Heart left ventricle (tissue), 16 donors: ENCODE results near the gene GNAO1. TPM values are rescaled to one million over a fixed set of nuclear protein-coding genes. Genes with fewer than 3 reads are reported as not detected.

Source experiments
- ATAC-seq, 4 donors: fragments of 200-7000 bp; cut with Tn5 transposase; one replicate each; pipeline ENCODE4 v1.9.1; 2020 to 2022; ENCODE audit warnings: moderate library complexity in 4 of 4, mild to moderate bottlenecking in 3 of 4, moderate number of reproducible peaks in 1 of 4
- DNase-seq, 5 donors: peaks; one replicate each; pipeline ENCODE4 v3.0.0-alpha.2; 2020
- H3K27ac ChIP-seq, 12 donors: fragments of 200-600 bp; sonication (generic) in 4 of 12; one replicate each; pipeline versions ENCODE4 v1.5.0 to v1.8.0; 2016 to 2022; ENCODE audit warnings: mild to moderate bottlenecking in 2 of 12
- H3K27me3 ChIP-seq, 9 donors: fragments of 200-600 bp; sonication (generic) in 2 of 9; one replicate each; pipeline versions ENCODE4 v1.5.1 to v1.8.0; 2016 to 2022; ENCODE audit warnings: mild to moderate bottlenecking in 3 of 9
- H3K36me3 ChIP-seq, 9 donors: fragments of 200-600 bp; sonication (generic) in 2 of 9; one replicate each; pipeline versions ENCODE4 v1.5.0 to v1.8.0; 2018 to 2022; ENCODE audit warnings: mild to moderate bottlenecking in 2 of 9
- H3K4me1 ChIP-seq, 12 donors: fragments of 200-600 bp; sonication (generic) in 4 of 12; one replicate each; pipeline versions ENCODE4 v1.5.0 to v1.8.0; 2016 to 2022; ENCODE audit warnings: mild to moderate bottlenecking in 3 of 12
- H3K4me3 ChIP-seq, 12 donors: fragments of 200-600 bp; sonication (generic) in 4 of 12; one replicate each; pipeline versions ENCODE4 v1.5.0 to v1.8.0; 2017 to 2022; ENCODE audit warnings: mild to moderate bottlenecking in 9 of 12, moderate library complexity in 4 of 12
- H3K9me3 ChIP-seq, 12 donors: fragments of 200-600 bp; sonication (generic) in 4 of 12; one replicate each; pipeline versions ENCODE4 v1.5.0 to v1.8.0; 2016 to 2022; ENCODE audit warnings: mild to moderate bottlenecking in 1 of 12
- POLR2A ChIP-seq, 2 donors: fragments of 450-650 bp; IDR thresholded peaks; one replicate each; pipeline ENCODE4 v1.6.1; 2017; ENCODE audit warnings: antibody characterized with exemption in 2 of 2, mild to moderate bottlenecking in 2 of 2, moderate library complexity in 2 of 2
- WGBS, 4 donors: extraction: QIAGEN DNeasy Blood & Tissue Kit in 2 of 4; methylation state at CpG; one replicate each; pipeline versions ENCODE4 v1.1.5 to v1.1.7; 2013 to 2018; 5-methylcytosine and 5-hydroxymethylcytosine counted together
- intact Hi-C, 10 donors: fragments of 100-400 bp; cut with DNase I; formaldehyde crosslinking; loops; one replicate each; pipeline versions ENCODE4 v1.11.1 to v1.14.2; 2022
- polyA plus RNA-seq, 2 donors: library from polyadenylated mRNA; stranded (reverse); fragments of 200-250 nt; gene quantifications; one replicate each; pipeline ENCODE4 v1.2.3, GENCODE V29; 2013
- total RNA-seq, 9 donors: library from RNA; depleted of rRNA in 2 of 9; stranded (reverse); fragments of >200 nt in 2 of 9; fragmentation: NEBNext Ultra II Directional in 3 of 9; extraction: Animal tissue kit (Norgen Biotek cat#: 25700) in 3 of 9; gene quantifications; one replicate each; pipeline versions ENCODE4 v1.1.0 to v1.2.4, GENCODE V29; 2016 to 2023
- TF ChIP-seq, protein P1 (sequence below), 12 donors: fragments of 200-600 bp; sonication (generic) in 4 of 12; IDR thresholded peaks; one replicate each; pipeline versions ENCODE4 v1.5.0 to v1.8.0; 2018 to 2022; ENCODE audit warnings: antibody characterized with exemption in 12 of 12, mild to moderate bottlenecking in 5 of 12
- donor health status: ischemic (EF 13 %, LVEDD 7.1; RV severe dilation, severe dysfunction).
- donor health status: healthy with polysubstance abuse.
- donor health status: DM: no; HTN: yes; CAD: no.
- donor health status: DM: no; HTN: no; CAD: no.
- donor health status: ischemic (EF 25% LVEDD 6.9; RV normal size, moderate dysfunction).
- donor health status: ischemic (EF 25% LVEDD 5.7; RV mildly dilated, moderate dysfunction).
- donor health status: healthy.
- donor health status: DM: yes; HTN: yes; CAD: no.
- donor health status: ischemic (EF 35%, LVEDD 5.7; RV mildly dilated, moderate dysfunction).
- donor health status: nonischemic (EF 11% LVEDD 7.7; RV severe dilation, severe dysfunction).
- donor health status: DM: yes; HTN: yes; CAD: no.
- donor health status: PGD.
- donor health status: ischemic (EF 29% LVEDD 5.4; RV normal size, mild dysfunction).
- donor health status: nonischemic (EF 23%, LVEDD 6.1; RV moderate dilation, normal function).

The GNAO1 gene
- total and polyA plus RNA-seq, 11 donors: 1.4 to 26.8 (median 12.0) TPM

- intact Hi-C loops: no loop called here
- WGBS, 4 donors: 42 to 57% (median 44%) methylated on average over 4 of the region's 4 CpGs
These were observed 82.3 kb downstream of the GNAO1 start for GRCh38 chr16:56273615-56274014.

DNA sequence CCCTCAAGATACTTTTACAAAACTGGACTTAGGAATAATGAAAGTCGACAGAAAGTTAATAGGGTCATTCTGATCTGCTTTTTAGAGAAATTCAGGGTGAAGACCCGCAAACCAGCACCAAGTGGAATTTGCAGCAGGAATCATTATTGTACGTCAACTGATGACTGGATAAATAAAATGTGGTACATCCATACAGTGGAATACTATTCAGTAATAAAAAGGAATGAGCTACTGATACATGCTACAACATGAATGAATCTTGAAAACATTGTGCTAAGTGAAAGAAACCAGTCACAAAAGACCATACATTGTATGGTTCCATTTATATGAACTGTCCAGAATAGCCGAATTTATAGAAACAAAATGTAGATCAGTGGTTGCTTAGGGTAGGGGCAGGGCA is 83.1 kb downstream of the GNAO1 start:
- no peak for DNase-seq
- TF ChIP-seq POLR2A (IDR thresholded peaks at IDR 0.05): no peak
- TF ChIP-seq, protein P1, sequence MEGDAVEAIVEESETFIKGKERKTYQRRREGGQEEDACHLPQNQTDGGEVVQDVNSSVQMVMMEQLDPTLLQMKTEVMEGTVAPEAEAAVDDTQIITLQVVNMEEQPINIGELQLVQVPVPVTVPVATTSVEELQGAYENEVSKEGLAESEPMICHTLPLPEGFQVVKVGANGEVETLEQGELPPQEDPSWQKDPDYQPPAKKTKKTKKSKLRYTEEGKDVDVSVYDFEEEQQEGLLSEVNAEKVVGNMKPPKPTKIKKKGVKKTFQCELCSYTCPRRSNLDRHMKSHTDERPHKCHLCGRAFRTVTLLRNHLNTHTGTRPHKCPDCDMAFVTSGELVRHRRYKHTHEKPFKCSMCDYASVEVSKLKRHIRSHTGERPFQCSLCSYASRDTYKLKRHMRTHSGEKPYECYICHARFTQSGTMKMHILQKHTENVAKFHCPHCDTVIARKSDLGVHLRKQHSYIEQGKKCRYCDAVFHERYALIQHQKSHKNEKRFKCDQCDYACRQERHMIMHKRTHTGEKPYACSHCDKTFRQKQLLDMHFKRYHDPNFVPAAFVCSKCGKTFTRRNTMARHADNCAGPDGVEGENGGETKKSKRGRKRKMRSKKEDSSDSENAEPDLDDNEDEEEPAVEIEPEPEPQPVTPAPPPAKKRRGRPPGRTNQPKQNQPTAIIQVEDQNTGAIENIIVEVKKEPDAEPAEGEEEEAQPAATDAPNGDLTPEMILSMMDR (IDR thresholded peaks at IDR 0.05): no peak
- Histone ChIP-seq H3K36me3 (no peaks in the 10 kb centered on the region), H3K4me1 (peaks cover 0 to 19% (median 9%) of the 10 kb centered on the region in 12 donors), H3K27me3 (no peaks in the 10 kb centered on the region), H3K4me3 (no peak overlapping the region), H3K9me3 (peaks cover 0 to 8% (median 0%) of the 10 kb centered on the region in 12 donors), H3K27ac (no peak overlapping the region)
- ATAC-seq: no peak
- 93 to 97% (median 94%) methylated on average over 4 of the region's 4 CpGs for WGBS, 4 donors
- intact Hi-C loops: no loop called here

More at GRCh38 chr16:56273615-56274014, 82.3 kb downstream of the GNAO1 start:
- no peak overlapping the region for H3K27ac ChIP-seq
- H3K9me3 ChIP-seq: peaks cover 0 to 8% (median 0%) of the 10 kb centered on the region in 12 donors
- TF ChIP-seq, protein P1 (IDR thresholded peaks at IDR 0.05): no peak
- TF ChIP-seq POLR2A (IDR thresholded peaks at IDR 0.05): no peak
- DNase-seq (peak in 1 of 5 donors; percentile 51), ATAC-seq (peak in 2 of 4 donors; percentile 42 to 60)
- H3K4me3 ChIP-seq: no peak overlapping the region
- H3K27me3 ChIP-seq: no peaks in the 10 kb centered on the region
- no peaks in the 10 kb centered on the region for H3K36me3 ChIP-seq
- peaks cover 0 to 23% (median 10%) of the 10 kb centered on the region in 12 donors for H3K4me1 ChIP-seq

DNA sequence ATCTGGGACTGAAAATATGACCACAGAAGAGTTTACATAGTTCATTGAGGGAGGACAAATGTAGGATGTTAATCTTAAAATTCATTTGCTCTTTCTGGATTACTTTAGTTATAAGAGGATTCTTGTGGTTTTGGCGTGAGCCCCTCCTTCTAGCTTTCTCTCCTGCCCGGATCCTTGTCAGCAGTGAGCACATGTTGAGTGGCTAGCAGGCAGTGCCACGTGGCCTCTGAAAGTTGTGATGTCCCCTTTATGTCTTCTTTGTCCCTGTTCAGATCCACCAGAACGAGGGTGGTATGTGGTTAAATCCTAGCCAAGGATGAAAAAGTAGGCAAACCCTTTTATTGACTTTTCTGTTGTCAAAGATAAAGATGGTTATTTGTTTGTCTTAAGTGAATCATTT is 83.8 kb downstream of the GNAO1 start:
- ATAC-seq (no peak), DNase-seq (no peak)
- H3K27ac ChIP-seq: no peak overlapping the region
- H3K36me3 ChIP-seq: no peaks in the 10 kb centered on the region
- no peak for TF ChIP-seq POLR2A (IDR thresholded peaks at IDR 0.05)
- TF ChIP-seq, protein P1 (IDR thresholded peaks at IDR 0.05): no peak
- intact Hi-C loops: no loop called here
- no peak overlapping the region for H3K4me3 ChIP-seq
- H3K27me3 ChIP-seq: no peaks in the 10 kb centered on the region
- peaks cover 0 to 12% (median 6%) of the 10 kb centered on the region in 12 donors for H3K4me1 ChIP-seq
- 79 to 85% (median 83%) methylated on average over 4 of the region's 4 CpGs for WGBS, 4 donors
- H3K9me3 ChIP-seq: peaks cover 0 to 8% (median 0%) of the 10 kb centered on the region in 12 donors

GRCh38 chr16:56275801-56276200 is 84.5 kb downstream of the GNAO1 start:
- H3K4me1 ChIP-seq: peaks cover 0 to 11% (median 3%) of the 10 kb centered on the region in 12 donors
- no peak overlapping the region for H3K4me3 ChIP-seq
- H3K9me3 ChIP-seq: peaks cover 0 to 8% (median 0%) of the 10 kb centered on the region in 12 donors
- ATAC-seq (no peak), DNase-seq (no peak)
- peak overlapping the region in 1 of 12 donors; percentile 56 for H3K27ac ChIP-seq
- TF ChIP-seq POLR2A (IDR thresholded peaks at IDR 0.05): no peak
- TF ChIP-seq, protein P1 (IDR thresholded peaks at IDR 0.05): no peak
- WGBS, 4 donors: 90 to 95% (median 94%) methylated on average over 9 of the region's 9 CpGs
- intact Hi-C loops: no loop called here
- no peaks in the 10 kb centered on the region for H3K27me3 ChIP-seq
- H3K36me3 ChIP-seq: no peaks in the 10 kb centered on the region
